Cardiac septum (tissue), 1 donor: ENCODE measurements around the gene ZNF366. TPM values are rescaled to one million over a fixed set of nuclear protein-coding genes. Genes with fewer than 3 reads are reported as not detected.

ENCODE experiments used
- DNase-seq: peaks from one replicate; pipeline ENCODE4 v3.0.0-alpha.2; 2020; ENCODE audit warnings: low spot score
- intact Hi-C: fragments of 100-400 bp; cut with DNase I; formaldehyde crosslinking; loops from one replicate; pipeline ENCODE4 v1.14.0; 2022
- total RNA-seq: library from RNA; stranded (reverse); fragmentation: NEBNext Ultra II Directional; extraction: Animal tissue kit (Norgen Biotek cat#: 25700); gene quantifications from one replicate; pipeline ENCODE4 v1.2.1, GENCODE V29; 2021
- donor health status: DM: no; HTN: no; CAD: no.

Gene ZNF366
- total RNA-seq, 1 donor from 2014 or later = 3.7 TPM

DNA sequence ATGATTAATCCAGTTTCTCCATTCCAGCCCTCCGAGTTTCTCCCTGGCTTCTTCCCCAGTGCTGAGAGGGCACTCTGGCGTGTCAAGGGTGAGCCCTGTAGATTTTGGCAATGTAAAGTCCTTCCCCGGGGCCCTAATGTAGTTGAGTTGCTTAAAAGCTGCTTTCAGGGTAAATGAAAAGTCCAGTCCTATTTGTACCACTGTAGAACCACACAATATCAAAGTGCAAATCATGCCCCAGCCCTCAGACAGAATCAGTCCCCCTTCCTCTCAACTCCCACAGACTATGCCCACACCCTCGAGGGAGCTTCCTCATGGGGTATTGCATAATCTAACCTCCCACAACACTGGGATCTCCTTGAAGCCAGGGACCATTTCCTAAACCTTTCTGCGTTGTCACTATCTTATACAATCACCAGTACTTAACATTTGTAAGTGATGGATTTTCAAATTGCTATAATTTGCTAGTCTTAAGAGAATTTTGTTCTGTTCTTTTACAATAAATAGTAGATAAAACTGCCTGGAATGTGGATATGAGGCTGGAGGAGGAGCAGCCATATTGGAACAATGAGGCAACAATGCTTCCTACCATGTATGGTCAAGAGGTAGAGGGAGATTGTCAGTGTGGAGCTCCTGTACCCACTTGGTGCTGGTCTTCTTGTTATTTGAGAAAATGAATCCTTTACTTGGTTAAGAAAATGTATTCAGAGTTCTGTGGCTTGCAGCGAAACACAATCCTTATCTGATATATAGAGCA, 34.4 kb downstream of the ZNF366 start:
- no peak for DNase-seq
- intact Hi-C loops = no loop called here

DNA sequence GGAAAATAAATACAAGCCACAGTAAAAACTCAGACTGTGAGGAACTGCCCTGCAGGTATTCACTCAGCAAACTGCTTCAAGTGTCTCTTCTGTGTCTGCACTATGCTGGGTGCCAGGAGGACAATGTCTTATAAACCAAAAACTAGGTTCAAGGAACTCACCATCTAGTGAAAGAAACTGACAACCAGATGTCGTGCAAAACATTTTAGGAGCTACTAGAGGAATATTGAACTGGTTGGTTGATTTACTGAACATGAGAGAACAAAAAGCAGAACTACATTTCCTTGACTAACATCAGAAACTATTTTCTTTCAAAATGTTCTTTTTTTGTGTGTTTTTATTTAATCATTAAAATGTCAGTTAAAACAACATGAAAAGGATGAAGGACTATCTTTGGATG, 35.2 kb downstream of the ZNF366 start:
- intact Hi-C loops = no loop called here
- DNase-seq = no peak

DNA sequence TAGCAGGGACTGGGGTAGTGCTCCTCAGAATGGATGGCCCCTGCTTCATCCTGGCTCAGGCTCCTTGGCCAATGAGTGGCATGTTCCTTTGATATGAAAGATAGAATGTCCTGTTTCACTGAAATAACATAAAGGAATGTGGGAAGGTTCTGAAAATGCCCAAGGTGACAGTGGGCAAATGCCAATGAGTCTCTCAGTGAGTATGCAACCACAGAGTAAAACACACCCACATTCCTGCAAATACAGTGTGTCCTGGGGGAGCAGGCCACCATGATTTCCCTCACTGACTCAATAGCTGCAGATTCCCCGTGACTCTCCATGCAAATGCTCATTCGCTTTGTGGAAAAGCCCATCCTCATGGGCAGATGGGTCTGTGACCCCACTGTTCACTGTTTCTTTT, 36.4 kb downstream of the ZNF366 start:
- intact Hi-C loops = no loop called here
- DNase-seq = no peak

DNA sequence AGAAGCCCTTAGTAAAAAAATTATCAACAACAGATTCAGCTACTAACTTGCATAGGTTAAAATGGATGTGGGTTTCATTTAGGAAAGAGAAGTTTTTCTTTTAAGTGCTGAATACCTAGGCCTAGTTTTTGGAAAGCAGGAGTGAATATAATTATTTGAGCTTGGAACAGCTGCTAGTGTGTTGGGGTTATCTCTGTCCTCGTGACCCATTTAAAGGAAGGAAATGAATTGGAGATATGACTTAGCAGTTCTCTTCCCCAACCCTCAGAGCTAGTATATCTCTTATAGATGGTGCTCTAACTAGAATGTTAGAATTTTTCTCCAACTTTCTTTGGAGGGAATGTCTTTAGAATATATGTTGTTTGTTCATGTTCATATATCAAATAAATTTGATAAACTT, 38.6 kb downstream of the ZNF366 start:
- intact Hi-C loops = no loop called here
- DNase-seq = no peak

DNA sequence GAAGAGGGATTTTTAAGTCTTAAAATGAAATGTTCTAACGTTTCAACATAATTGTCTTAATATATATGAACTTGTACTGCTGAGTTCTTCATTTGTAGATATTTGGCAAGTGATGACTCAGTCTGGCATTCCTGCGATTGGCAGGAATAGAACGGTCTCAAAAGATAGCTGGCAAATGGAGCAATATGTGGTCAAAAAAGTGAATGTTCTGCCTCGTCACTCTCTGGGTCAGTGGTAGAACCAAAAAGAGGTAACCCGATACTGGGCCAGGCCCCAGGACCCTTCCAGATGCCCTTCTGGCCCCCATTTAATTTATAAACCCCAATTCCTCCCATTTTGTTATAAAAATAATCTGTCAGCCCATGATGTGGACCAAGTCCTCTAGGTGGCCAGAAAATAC, 39.2 kb downstream of the ZNF366 start:
- no peak for DNase-seq
- intact Hi-C loops = no loop called here

DNA sequence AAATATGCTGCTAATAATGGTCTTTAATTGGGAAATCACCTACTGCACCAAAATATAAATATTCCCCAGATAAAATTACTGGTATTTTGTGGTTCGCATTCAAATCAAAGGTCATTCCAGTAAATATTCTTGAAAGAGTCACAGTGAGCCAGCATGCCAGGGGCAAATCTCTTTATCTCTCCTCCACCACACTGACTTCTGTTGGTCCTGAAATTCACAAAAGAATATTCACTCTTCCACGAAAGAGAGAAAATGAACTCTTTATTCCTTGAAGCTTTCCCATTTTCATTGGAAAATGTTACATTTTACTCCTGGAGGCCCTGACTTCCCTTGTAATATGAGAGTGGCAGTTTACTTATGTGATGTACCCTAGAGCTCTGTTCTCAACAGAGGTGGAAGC, 39.7 kb downstream of the ZNF366 start:
- intact Hi-C loops = no loop called here

DNA sequence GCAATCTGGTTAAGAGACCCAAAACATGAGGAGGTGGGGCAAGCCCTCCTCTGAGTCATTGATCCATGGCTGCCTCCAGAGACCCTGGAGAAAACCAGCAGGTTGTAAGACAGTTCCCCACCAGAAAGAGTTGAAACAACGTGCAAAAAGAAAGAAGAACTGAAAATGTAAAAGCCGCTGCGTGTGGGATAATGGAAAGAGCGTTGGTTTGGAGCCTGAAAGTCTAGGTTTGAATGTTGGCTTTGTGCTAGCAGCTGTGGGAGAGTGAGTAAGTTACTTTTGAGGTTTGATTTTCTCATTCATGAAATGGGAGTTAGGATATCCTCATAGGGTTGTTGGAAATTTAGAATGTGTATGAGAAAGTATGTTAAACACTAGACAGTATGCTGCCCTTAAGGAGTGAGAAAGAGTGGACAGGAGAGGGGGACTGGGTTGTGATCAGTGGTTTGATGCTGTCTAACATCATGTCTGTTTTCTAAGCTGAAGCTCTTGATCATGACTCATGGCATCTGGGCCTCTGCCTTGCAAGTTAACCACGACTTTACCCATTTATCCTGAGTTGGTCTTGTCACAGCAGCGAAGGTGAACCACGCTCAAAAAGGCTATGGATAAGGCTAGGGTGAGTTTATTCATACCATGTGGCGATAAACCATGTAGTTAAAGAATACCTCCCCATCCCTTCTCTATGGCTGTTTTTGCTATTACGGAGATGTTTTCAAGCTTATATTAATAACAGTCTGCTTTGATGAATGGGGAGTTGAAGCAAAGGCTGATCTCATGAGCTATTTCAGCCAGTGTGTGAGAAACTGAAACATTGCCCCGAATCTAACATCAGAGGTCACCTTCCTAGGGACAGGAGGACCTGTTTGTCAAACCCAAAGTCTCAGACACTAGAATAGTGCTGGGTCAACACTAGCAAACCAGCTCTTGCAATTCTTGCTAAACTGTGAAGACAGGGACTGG, 41.3 kb downstream of the ZNF366 start:
- intact Hi-C loops = no loop called here
- no peak for DNase-seq

More for the DNA sequence above, 39.7 kb downstream of the ZNF366 start:
- no peak for DNase-seq

DNA sequence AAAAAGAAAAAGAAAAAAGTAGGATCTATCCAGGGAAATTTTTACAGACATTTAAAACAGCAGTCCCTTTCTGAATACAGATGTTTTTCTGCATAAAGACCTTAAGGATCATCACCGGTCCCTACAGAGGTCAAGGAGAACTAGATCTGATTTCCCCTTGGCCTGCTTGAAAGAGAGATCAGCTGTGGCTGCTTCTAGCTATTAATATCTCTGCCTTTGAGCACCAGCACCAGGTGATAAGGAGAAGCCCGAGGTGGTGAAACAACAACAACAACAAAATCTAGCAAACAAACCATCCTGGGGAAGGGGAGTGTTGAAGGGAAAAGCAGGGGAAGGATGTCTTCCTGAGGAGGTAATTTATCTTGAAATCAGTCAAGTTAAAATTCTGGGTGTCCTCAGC, 42.1 kb downstream of the ZNF366 start:
- intact Hi-C loops = no loop called here

DNA sequence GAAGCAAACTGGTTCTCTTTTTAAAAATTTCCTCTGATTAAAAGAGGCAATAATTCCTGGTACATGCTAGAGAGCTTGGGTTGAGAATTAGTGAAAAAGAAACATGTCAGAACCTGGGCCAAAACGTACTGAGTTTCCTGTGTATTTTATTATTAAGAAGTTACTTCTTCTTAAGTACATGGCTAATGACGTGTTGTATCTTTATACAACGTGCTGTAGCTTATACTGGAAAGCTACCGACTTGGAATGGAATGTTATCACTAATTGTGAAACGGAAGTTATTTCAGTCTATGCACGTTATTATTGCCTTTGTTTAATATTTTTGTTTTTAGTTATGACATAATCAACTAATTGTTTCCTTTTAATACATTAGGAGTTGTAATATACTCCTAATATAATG, 43.1 kb downstream of the ZNF366 start:
- DNase-seq = no peak
- intact Hi-C loops = no loop called here

More for the DNA sequence above, 42.1 kb downstream of the ZNF366 start:
- DNase-seq = no peak

DNA sequence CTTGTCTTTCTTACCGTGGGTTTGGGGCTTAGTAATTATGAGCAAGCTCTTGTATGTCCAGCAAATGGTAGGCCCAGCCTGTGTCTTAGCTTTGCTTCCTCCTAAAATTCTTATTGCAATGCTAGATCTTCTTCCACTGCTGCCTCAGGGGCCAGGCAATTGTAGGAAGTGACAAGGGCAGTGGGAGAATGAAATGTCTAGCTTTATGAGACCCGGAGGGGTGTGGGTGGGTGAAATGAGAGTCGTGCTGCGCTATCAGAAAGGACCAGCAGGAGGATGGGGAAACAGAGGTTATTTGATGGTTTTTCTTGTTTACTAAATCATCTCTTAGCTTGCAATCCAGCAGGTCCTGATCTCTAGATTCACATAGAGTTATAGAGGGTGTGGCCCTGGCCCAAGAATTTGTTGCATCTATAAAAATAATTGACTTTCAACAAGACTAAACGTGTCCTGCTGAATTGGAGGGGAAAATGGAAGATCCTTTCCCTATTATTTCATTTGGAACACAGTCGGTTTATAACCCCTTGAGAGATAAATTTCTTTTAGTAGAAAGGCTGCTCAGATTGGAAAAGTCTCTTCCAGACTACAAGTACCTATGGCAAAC, 43.7 kb downstream of the ZNF366 start:
- intact Hi-C loops = no loop called here
- no peak for DNase-seq

DNA sequence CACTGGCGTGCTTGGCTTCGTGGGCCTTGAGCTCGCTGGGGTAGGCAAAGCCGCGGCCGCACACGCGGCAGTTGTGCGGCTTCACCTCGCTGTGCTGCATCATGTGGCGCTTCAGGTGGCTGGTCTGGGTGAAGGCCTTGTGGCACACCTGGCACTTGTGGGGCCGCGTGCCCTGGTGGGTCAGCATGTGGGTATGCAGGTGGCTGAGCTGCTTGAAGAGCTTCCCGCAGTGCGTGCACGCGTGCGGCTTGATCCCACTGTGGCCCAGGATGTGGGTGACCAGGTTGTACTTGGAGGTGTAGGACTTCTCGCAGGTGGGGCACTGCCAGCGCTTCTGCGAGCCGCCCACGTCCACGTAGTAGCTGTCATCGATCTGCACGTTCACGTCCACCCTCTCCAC, 46.8 kb downstream of the ZNF366 start:
- intact Hi-C loops = no loop called here
- DNase-seq = no peak

DNA sequence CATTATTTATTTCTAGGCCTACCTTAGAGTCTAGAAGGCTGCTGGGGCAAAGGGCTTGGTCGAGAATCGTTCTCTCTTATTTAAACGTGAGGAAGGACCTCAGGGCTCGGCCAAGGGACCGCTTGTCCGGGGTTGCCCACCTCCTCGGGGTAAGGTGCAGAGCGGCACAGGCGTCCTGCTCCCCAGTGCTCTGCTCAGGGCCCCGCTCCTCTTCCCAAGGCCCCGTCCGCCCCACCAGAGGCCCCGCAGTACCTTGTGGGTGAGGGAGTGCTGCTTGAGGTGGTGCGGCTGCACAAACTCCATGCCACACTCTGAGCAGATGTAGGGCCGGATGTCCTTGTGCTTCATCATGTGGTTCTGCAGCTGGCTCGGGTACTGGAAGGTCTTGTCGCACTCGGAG, 47.3 kb downstream of the ZNF366 start:
- intact Hi-C loops = no loop called here
- DNase-seq = no peak

DNA sequence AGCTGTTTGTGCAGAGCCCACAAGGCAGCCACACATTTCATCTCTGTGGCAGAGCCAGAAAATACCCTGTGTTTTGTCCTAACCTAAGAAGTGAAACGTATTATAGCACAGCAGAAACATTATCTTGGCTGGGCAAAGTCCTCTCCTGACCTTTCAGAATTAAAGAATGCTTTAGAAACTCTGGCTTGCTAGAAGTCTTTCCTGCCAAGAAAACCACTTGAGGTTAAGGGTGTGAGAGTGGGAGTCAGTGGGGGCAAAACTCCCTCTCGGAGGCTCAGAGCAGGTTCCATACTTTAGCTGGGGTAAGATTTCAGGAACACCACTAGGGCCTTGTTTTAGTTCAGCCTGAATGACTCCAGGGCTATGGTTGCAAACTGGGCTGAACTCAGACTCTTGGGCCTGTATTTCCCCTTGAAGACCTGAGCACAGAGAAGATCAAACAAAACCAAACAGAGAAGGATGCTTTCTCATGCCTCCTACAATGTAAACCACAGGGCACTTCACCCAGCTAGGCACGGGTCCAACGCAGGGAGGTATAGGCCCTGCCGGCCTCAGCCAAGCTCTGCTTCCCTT, 48.0 kb downstream of the ZNF366 start:
- no peak for DNase-seq
- intact Hi-C loops = no loop called here

DNA sequence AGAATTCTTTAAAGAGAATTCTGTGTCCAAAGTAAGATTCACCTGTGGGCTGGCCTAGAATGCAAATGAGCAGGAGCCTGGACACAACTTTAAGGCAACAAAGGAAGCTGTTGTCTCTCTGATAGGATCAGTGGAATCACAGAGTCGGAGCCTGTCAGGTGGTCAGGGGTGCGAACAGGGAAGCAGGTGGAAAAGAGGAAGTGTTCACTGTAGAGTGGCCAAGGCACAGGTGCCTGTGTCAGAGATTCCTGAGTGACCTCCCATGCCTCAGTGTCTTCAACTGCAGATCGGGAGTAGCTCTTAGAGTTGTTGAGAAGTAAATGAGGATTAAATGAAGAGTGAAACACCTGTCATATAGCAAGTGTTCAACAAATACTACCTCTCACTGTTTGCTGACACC, 48.8 kb downstream of the ZNF366 start:
- no peak for DNase-seq
- intact Hi-C loops = no loop called here

DNA sequence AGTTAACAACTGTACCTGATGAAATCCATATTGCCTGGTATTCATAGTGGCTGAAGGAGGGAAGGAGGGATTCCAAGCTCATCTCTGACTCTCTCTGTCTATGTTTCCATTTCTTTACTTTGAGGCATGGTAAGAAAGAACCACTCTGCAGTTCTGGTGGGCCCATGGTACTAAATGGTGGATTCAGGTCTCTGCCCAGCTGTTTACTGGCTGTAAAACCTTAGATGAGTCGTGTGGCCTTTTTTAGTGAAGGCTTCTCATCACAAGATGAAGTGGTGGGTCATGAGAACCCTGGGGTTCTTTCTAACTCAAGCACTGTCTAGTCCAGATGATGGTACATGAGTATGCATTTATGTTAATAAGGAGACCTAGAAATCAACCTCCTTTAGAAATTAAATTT, 49.7 kb downstream of the ZNF366 start:
- intact Hi-C loops = no loop called here
- no peak for DNase-seq

DNA sequence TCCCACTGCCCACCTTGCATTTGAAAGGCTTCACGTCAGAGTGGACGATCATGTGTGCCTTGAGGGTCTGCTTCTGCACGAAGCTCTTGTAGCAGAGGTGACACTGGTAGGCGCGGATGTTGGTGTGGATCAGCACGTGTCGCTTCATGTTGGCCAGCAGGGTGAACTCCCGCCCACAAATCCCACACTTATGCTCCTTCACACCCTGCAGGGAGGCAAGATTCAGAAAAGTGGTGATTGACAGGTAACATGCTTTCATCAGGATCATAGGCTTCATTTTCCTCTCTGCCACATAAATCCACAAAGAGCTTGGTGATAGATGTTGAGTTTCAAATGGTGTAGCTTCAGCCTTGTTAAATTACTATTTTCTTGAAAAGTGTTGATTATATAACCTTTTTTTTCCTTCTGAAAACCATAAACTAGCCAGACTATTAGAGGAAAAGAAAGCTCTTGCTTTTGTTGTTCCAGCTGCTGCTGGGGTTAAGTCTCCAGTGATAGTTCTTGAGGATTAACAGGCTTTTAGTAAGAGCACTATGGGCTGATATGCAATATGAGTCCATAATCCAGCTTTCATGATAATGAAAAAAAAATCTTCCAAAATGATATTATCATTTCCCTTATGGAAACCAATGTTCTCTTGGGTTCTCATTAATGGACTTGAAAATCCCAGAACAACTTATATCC, 50.7 kb downstream of the ZNF366 start:
- intact Hi-C loops = no loop called here
- no peak for DNase-seq

DNA sequence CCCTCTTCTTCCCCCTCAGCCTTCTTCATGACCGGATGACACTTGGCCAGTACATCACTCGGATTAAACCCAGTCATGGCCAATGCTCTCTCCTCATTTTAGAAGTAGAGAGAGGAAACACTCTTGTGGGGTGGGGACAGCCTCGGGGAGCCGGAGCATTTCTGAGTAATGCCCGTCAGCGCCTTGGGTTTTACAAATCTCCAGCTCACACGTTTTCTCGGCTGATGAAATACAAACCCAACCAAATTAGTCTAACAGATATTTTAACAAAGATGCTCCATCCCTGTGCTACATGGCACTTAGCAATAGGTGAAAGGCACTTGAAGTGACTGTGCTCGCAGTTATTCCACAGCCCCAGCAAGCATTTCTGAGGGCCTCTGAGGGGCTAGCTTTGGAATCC, 51.7 kb downstream of the ZNF366 start:
- intact Hi-C loops = no loop called here
- no peak for DNase-seq

DNA sequence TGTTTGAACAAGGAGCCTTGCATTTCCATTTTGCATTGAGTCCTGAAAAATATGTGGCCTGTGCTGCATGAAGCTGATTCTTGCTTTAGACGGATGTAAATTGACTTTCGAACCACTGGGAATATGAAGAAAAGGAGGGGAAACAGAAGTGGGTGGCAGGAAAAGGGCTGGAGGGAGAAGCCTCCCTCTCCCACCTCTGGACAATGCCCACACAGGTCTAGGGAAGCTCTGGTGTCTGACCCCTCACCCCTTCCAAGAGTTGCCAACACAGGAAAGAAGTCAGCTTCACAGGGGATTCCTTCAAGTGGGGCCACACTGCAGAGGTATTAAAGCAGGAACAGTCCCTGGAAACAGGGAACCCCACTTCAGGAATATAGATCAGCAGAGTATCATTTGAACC, 52.2 kb downstream of the ZNF366 start:
- DNase-seq = no peak
- intact Hi-C loops = loop anchor here (5.0 kb wide), 2 partner anchors 32 to 362 kb away; partner anchors contain the start of gene TNPO1

DNA sequence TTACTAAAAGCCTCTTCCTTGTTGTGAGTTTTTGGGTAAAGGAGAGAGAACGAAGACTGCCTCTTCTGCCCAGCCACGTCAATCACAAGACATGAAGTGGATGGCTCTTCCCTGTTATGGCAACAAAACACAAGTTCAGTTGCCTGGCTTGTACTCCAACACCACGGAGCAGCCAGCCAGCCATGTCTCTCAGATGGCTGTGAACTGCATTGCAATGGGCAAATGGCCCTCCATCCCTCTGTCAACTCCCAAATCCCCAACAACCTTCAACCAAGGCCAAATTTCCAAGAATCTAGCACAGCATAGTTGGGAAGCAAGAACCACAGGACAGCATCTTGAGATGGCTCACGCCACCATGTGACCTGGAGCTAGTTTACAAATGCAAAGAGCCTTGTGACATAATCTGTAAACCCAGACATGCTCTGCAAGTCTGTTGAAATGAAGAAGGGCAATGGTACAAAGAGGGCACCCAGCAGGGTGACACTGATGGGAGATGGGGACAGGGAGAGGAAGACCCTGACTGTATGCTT, 53.9 kb downstream of the ZNF366 start:
- DNase-seq = no peak
- intact Hi-C loops = loop anchor here (2.0 to 5.0 kb wide), 4 partner anchors 34 to 364 kb away; partner anchors contain the start of gene TNPO1
